ENCODE results near the gene ZDHHC1. TPM values are rescaled to one million over a fixed set of nuclear protein-coding genes. Genes with fewer than 3 reads are reported as not detected.

ZDHHC1 gene, protein sequence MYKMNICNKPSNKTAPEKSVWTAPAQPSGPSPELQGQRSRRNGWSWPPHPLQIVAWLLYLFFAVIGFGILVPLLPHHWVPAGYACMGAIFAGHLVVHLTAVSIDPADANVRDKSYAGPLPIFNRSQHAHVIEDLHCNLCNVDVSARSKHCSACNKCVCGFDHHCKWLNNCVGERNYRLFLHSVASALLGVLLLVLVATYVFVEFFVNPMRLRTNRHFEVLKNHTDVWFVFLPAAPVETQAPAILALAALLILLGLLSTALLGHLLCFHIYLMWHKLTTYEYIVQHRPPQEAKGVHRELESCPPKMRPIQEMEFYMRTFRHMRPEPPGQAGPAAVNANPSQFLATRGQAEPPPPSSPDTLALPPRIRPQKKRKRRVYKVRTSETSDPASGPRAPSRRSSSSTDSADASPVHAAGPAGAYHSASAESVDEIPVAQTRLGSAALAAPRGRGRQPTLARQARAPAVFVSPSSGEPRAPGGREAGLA
- total RNA-seq (2014; rRNA removed; shearing (Covaris generic)), result 2.6 and 4.1 TPM in 2 replicates
- polyA plus RNA-seq (2015; cell fraction: cytosol; rRNA removed), result 5.7 and 6.0 TPM in 2 replicates
- polyA plus RNA-seq (2015; cell fraction: nucleus; rRNA removed), result 6.4 and 9.2 TPM in 2 replicates

DNA sequence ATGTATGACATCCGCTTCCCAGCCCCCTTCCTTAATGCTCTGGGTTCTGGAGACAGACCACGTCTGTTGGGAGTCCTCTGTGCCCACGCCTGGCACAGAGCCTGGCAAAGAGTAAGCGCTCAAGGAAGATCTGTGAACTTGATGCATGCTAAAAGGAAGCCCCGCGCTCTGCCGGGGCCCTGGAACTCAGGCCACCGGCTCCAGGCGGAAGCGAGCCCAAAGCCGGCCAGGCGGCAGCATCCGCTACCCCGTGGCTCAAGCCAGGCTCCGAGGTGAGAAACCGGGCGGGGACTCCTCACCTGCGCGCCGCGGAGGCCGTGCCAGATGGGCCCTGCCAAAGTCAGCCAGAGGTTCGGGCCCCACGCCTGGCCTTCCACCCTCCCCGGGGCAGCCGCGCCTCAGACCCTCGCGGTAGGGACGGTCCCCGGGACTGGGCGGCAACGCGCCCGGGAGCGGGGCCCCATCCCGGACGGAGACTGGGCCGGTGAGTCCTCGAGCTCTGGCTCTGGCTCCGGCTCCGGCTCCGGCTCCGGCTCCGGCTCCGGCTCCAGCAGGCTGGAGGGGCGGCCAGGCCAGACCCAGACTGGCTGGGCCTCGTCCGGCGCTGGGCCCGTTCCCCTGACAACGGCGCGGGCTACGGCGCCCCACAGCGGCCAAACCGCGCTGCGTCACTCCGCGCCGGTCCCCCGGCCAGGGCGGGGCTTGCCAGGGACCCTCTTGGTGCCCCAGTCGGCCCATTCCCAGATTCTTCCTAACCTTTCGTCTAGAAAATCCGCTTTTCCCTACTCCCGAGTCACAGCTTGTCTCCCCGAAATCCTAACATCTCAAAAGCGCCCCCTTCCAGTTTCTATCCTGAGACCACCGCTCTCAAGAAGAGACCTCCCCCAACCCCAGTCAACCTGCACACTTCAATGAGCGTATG, at the start of gene ZDHHC1:
Gene ZDHHC1 (minus strand): TSS at position 606 of the 922 bp plus-strand sequence. CDS start 8,702 bp downstream, outside the sequence.
- peak; percentile 57 for DNase-seq (ENCODE audit: low read depth)

DNA sequence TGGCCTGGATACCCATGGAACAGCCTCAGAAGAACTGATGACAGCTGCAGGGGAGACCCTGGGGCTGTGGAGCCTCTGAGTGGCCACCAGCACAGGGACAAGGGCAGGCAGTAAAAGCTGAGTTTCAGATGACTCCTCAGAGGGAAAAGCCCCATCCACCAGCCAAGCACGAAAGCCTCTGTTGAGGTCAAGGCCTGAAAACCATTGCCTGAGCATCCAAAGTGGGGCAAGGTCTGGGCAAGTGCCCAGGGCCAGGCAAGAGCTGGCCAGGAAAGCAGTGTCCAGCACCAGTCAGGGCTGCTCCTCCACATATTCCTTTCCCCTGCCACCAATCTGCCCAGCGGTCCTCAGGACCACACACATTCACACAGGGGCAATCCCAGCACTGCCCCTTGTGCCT, 48.3 kb upstream of the ZDHHC1 start:
- DNase-seq (ENCODE audit: low read depth), result no peak

DNA sequence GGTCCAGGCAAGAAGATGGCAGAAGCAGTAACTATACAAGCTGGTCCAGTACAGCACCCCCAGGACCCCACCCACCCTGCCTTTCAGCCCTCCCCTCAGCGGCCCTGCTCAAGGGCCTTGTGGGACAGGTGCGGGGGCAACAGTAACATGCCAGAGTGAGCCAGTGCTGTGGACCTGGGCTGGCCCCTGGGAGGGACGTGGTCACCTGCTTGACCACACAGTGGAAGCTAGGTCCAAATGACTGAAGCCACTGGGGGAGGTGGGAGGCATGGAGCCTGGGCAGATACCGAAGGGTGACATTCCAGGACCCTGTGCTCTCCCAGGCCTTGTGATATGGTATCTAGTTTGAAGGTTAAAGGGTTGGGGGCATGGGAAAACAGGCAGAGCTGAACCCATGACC, 47.4 kb upstream of the ZDHHC1 start:
- no peak for DNase-seq (ENCODE audit: low read depth)

DNA sequence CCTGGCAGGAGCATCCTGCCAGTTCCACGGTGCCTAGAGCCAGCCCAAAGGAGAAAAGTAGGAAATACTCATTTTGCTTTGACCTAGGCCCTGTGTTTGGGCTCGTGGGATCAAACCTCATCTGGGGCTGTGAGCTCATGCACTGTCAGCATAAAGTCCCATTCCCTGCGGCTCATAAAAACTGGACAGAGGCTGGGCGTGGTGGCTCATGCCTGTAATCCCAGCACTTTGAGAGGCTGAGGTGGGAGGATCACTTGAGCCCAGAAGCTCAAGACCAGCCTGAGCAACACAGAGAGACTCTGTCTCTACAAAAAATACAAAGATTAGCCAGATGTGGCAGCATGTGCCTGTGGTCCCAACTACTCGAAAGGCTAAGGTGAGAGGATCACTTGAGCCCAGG, 46.8 kb upstream of the ZDHHC1 start:
- DNase-seq (ENCODE audit: low read depth), result no peak

DNA sequence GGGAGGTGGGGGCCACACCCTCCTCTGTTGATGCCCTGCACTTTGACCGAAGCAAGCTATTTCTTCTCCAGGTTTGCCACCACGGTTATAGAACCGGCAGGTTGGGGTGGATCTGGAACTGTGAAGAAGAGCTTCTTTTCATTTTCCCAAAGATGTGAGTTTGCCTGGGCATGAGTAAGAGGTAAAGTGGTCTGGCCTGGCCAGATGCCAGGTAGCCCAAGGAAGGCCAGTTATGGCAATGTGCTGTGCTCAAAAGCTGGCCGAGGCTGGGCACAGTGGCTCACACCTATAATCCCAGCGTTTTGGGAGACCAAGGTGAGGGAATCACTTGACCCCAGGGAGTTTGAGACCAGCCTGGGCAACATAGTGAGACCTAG, 46.0 kb upstream of the ZDHHC1 start:
- no peak for DNase-seq (ENCODE audit: low read depth)

DNA sequence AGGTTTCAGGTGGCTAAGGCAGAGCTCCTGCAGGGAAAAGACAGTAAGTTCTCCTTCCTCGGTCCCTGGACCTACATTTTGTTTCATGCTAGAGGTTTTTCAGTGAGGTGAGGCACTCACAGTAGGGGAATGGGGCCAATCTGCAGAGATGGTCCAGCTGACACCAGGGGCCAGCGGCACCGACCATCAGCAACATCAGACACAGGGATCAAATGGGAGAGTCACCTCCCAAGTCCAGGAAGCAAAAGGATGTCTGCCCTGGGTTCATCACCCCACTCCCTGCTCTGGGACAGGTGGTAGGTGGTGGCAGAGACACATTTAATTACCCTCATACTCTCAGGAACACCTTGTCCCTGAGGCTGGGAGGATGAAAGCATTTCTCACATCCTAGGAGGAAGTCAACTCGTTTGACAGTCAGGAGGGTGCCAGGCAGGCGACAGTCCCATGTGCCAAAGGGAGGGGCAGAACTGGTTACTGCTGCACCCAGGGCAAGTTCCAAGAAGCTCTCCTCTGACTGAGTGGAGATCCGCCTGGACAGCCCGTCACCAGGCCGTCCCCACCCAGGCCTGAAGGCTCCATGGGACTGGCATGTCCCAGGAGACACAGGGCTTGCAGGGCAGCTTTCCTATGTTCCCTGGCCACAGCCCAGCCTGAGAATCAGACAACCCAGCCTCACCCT, 45.5 kb upstream of the ZDHHC1 start:
- no peak for DNase-seq (ENCODE audit: low read depth)

DNA sequence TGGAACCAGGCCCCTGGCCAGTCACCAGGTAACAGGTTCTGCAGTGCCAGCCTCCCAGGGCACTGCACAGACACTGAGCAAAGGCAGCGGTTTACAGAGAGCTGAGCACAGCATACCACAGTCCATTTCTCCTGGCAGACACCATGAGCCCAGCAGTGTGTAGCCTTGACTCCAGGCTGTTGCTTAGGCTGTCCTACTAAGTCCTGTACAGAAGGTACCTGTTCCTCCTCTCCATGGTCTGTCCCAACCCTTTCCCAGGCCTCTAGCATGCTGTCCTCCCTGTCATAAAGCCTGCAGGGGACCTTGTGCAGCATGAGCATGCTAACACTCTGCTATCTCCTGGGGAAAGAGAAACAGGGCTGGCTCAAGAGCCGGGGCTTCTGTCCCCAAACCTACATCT, 44.7 kb upstream of the ZDHHC1 start:
- DNase-seq (ENCODE audit: low read depth), result no peak

DNA sequence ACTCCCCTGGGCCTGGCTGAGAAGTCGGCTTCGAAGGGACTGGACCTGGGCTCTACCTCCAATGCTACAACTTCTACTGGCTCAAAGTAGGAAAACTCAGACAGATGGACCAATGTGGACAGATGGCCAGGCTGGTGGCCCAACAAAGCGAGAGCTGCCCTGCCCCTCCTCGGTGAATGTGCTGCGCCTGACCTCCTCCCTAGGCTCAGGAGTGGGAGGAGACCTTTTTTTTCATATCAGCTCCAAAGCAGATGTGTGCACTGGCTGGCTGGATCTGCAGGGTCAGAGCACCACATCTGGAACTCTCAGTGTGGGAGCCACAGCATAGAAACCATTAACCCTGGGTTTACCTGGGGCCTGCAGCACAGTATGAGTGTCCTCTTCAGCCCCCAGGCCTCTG, 43.9 kb upstream of the ZDHHC1 start:
- DNase-seq (ENCODE audit: low read depth), result no peak

DNA sequence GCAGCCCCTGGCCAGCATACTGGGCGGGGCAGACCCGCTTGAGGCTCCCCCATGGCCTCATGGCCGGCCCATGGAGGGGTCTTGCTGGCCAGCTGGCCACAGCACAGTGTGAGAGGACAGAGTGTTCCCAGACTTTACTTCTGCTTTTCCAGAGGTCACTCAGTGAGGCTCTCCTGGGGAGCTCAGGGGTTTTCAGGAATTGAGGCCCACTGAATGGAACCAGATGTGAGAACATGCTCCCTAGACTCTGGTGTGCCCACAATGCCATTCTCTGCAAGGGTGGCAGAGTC, 43.5 kb upstream of the ZDHHC1 start:
- no peak for DNase-seq (ENCODE audit: low read depth)

DNA sequence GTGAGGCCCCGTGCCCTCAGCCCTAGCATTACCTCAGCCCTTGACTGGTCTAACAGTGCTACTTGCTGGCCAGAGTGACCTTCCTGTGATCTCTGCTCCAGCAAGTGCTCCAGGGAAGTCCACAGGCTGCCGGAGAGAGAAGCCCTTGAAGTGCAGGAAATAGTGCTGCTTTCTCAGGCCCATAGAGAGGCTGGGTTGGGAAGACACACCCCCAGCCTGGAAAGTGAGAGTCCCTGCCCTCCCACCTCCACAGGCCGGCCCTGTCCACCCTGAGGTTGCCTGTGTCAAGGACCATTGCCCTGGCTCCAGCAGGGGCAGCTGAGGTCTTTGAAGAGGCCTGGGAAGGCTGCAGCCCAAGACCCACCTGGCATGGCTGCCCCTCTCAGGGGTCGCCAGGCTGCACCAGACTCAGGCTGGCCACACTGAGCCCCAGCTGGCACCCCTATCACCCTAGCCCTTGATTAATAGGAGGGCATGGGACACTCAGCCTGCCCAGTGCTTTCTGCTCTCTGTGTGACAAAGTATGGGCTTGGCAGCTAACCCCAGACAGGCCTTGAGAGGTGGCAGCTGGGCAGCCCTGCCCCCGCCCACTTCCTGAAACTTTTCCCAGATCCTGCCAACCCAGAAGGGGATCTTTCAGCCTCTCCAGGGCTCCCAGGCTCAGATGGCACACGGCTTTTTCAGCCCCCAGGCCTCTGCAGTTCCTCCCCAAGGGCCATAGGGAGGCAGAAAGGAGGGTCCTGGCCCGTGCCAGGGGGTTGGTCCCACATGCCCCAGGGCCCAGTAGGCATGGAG, 43.0 kb upstream of the ZDHHC1 start:
- DNase-seq (ENCODE audit: low read depth), result peak; percentile 27

DNA sequence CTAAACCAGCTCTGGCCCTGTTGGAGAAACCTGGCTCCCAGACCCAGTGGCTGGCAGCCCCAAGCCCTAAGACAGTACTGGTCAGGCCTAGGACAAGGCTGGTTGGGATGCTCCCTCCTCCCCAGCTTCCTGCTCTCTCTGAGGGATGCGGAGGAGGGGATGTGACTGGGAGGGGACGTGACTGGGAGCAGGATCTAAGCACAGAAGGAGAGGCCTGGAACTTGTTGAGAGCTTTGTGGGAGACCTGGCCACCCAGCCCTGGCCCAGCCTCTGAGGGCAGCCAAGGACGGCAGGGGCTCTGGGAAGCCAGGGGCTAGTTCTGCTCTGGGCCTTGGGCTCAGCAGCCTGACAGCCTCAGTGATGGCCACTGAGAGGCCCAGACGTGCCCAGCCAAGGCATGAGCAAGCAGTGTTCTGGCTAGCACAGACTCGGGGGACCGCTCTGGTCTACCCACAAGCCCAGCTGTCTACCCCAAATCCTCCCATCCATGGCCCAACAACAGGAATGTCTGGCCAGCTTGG, 41.9 kb upstream of the ZDHHC1 start:
- DNase-seq (ENCODE audit: low read depth), result no peak

DNA sequence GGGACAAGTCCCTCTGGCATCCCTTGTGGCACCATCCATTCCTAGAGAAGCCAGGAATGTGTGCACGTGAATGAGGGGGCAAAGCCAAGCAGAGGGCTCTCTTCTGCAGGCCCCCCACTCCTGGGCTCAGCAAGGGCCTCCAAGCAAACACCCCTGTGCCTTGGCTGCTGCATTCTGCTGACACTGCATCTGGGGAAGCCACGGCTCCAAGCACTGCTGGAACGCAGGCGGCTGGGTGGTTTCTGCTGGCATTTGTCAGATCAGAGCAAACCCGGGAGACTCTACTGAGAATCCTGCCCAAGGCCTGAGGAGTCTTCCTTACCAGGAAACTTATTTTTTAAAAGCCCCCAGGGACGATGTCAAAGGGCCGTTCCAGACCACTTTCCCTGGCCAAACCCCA, 41.3 kb upstream of the ZDHHC1 start:
- DNase-seq (ENCODE audit: low read depth), result no peak

DNA sequence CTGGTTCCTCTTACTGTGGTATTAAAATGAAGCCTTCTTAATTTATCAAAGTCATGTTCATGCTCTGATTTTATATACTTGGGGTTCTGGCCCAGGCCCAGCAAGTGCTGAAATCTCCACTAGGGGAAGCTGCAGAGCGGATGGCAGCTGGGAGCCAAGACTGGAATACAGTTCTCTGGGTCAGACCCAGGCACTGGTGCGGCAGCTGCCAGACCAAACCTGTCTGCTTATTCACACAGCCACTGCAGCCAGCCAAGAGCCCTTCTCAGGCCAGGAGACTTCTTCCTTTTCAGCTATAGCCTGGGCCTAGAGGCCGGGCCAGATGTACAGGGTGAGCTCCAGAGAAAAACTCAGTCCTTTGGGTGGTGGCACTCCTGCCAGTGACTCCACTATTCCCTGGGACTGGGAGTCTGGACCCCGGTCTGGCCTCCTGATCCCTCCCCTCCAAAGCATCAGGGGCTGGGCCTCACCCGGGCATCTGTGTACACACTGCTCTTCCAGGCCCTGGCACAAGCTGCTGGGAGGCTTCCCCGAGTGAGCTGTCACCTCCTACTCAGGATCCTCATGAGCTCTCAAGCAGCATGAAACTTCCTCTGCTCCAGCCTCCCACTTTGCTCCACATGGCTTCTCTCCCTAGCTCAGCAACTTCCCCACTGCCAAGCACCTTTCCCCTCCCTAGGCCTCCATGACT, 40.3 kb upstream of the ZDHHC1 start:
- no peak for DNase-seq (ENCODE audit: low read depth)

DNA sequence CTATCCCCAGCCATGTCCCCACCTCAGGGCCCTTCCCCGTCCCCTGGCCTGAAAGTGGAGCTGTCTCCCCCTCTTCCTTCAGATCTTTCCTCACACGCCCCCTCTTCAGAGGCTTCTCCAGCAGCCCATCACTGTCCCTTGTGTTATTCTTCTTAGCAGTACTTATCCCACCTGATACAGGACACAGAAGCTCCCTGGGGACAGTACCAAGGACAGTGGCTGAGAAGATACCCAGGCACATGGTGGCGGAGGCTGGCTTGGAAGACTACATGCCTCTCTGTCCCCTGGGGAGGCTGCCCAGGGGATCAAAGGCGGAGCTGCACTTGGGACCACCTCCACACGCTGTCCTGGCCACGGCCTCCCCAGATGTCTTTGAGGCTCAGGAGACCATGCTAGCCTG, 38.6 kb upstream of the ZDHHC1 start:
- no peak for DNase-seq (ENCODE audit: low read depth)

DNA sequence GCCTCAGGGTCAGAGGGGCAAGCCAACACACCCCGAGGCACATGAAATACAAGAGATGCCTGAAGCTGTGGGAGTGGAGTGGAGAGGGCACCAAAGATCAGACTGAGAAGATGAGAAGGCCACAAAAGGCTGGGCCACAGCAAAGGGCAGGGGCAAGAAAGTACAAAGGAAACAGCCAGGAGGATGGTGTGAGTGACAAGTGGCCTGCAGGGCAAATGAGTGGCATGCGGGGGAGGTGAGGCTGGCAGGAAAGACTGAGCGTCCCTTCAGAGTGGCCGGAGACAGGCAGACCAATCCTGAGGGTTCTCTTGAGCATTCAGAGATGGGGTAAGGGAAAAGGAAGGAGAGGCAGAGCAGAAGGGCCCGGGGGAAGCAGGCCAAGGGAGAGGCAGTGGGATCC, 37.8 kb upstream of the ZDHHC1 start:
- DNase-seq (ENCODE audit: low read depth), result no peak

DNA sequence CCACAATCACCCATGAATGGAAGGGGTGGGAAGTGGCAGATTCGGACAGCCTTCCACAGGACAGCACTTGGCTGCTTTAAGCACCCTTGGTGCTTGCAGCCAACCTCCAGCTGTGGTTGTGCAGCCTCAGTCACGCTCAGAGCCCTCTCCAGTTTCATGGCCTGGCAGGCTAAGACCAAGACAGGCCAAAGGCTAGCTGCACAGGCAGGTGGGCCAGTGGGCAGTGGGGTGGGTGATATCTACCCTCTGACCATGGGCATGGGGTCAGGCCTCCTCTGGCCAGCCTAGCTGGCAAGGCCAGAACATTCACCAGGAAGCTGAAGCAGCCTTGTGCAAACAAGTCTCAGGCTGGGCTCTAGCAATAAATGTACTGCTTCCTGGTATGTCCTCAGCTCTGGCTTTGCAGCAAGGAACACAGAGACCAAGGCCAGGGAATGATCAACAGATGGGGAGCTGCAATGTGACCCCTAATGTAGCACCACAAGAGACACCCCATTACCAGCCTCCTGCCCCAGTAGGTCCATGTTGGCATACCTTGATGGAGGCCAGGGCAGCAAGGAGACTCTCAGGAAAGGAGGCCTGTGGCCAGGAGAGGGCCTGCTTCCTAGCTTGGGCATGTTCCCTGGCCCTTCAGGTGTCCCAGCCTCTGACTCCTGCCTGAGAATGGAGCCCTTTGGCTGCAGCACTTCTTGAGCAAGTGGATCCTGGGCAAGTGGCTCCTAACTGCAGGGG, 35.6 kb upstream of the ZDHHC1 start:
- no peak for DNase-seq (ENCODE audit: low read depth)

DNA sequence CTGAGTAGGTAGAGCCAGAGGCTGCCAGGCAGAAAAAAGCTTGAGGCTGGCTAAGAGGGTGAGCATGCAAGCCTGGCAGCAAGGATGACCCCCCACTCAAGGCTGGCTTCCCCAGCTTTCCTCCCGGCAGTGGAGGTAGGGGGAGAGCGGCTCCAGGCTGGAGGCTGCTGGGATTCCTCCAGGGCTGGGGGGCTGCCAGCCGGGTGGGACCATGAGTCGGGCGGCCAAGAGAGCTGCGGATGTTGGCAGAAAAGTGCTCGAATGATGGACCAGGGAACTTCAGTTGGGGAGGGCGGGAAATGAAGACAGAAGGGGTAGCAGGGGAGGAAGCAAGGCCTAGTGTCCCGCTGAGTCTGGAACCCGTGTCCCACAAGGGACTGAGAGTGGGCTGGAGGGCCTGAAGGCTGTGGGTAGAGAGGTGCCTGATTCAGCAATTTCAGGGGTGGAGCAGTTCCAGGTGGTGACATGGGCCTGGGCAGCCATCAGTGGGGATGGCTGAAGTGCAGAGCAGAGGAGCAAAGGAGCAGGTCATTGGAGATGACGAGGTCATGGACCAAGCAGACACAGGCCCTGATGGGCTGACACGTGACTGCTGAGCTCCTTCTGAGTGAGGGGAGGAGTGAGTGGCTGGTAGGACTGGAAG, 34.9 kb upstream of the ZDHHC1 start:
- DNase-seq (ENCODE audit: low read depth), result no peak

DNA sequence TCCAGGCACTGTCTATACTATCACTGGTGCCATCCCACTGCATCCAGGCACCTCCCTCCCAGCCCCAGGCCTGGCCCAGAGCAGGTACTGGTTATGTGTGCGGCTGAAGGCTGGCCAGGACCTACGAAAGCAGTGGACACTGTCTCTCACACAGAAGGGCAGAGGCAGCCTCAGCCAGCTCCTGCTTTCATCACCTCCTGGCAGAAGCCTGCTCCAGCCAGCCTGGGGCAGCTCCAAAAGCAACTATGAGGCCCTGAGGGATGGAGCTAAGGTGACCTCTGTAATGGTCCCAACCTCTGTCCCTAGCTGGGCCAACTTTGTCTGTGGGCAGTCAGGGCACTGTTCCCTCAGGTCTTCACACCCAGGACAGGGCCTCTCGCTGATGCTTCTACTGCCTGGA, 33.5 kb upstream of the ZDHHC1 start:
- no peak for DNase-seq (ENCODE audit: low read depth)

DNA sequence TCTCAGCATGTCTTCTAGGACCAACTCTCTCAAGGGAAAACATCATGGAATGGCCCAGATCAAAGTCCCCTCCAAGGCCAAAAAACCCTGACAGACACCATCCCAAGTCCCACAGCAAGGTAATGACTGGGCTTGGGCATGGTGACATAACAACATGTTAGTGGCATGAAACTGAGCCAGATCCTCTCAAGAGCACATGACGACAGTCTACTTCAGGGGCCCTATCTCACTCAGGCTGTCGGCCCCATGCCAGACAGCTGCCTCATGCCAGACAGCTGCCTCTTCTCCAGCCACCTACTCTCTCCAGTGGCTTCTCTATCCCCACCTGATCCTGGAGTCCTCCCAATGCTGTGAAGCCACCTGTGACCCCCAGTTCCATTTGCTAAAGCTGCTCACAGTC, 33.1 kb upstream of the ZDHHC1 start:
- no peak for DNase-seq (ENCODE audit: low read depth)

Measured in HT1080 (cell line).